HT-29 (cell line): ENCODE measurements around the gene TEX29. TPM values are rescaled to one million over a fixed set of nuclear protein-coding genes. Genes with fewer than 3 reads are reported as not detected.

Experiments used
- DNase-seq: peaks from one replicate; pipeline ENCODE4 v3.0.0-alpha.2; 2015; ENCODE audit warnings: low spot score
- total RNA-seq: library from RNA; depleted of rRNA; stranded (reverse); fragments of >200 nt; shearing (Covaris generic); gene quantifications from 2 replicates; pipeline ENCODE4 v1.2.3, GENCODE V29; 2014

TEX29 gene
- total RNA-seq, 1 experiment from 2014 or later, result not detected

GRCh38 chr13:111322001-111322915 lies 1.8 kb downstream of the TEX29 start:
- DNase-seq, result no peak

- DNase-seq, result no peak
Observed at GRCh38 chr13:111322916-111323331, 2.5 kb downstream of the TEX29 start.

- no peak for DNase-seq
Observed at GRCh38 chr13:111323549-111323948, 3.1 kb downstream of the TEX29 start.

- DNase-seq, result no peak
Observed at GRCh38 chr13:111323950-111324651, 3.7 kb downstream of the TEX29 start.

- no peak for DNase-seq
Observed at GRCh38 chr13:111324736-111325135, 4.3 kb downstream of the TEX29 start.

GRCh38 chr13:111325146-111325890 lies 4.9 kb downstream of the TEX29 start:
- DNase-seq, result no peak

- DNase-seq, result no peak
Observed at GRCh38 chr13:111325941-111326620, 5.6 kb downstream of the TEX29 start.

GRCh38 chr13:111326621-111326965 lies 6.2 kb downstream of the TEX29 start:
- DNase-seq, result no peak

- no peak for DNase-seq
Observed at GRCh38 chr13:111326981-111327642, 6.7 kb downstream of the TEX29 start.

- no peak for DNase-seq
Observed at GRCh38 chr13:111327730-111328573, 7.5 kb downstream of the TEX29 start.

GRCh38 chr13:111328574-111329410 lies 8.3 kb downstream of the TEX29 start:
- DNase-seq, result no peak

GRCh38 chr13:111329641-111330040 lies 9.2 kb downstream of the TEX29 start:
- no peak for DNase-seq

- no peak for DNase-seq
Observed at GRCh38 chr13:111330066-111330610, 9.7 kb downstream of the TEX29 start.

- DNase-seq, result no peak
Observed at GRCh38 chr13:111335298-111335697, 14.9 kb downstream of the TEX29 start.

GRCh38 chr13:111336666-111337065 lies 16.2 kb downstream of the TEX29 start:
- DNase-seq, result no peak

GRCh38 chr13:111337206-111337605 lies 16.8 kb downstream of the TEX29 start:
- no peak for DNase-seq

GRCh38 chr13:111337741-111338140 lies 17.3 kb downstream of the TEX29 start:
- DNase-seq, result no peak

- DNase-seq, result no peak
Observed at GRCh38 chr13:111338841-111339240, 18.4 kb downstream of the TEX29 start.
